ENCODE data around the gene SMPD3.

SMPD3 gene

DNA sequence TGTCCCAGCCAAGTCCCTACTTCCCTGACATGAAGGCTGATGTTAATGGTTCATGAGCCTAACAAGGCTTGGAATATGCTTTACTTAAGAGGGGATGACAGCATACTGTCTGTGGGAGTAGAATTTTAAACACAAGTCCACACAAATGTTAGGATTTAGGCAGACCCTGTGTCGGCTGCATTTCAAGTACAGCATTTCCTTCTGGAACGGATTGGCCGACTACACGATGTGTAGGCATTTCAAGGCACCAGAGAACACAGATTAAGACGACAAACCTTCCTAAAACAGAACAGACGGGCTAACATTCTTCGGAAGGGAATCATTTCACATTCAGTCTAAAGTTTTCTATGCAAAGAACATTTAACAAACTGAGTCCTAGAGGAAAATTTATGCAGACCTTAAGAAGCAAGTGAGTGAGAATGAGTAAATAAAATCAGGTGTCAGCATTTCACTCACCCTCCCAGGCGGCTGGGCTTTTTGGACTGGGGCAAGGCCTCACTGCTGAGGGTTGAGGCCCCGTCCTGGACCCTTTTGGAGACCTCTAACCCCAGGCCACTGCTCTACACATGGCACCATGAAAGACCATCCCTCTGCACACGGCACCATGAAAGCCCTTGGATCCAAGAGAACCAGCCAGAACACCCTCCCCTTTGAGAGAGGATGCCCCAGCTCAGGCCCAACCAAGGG, 67.5 kb downstream of the SMPD3 start:
- no peak for DNase-seq

DNA sequence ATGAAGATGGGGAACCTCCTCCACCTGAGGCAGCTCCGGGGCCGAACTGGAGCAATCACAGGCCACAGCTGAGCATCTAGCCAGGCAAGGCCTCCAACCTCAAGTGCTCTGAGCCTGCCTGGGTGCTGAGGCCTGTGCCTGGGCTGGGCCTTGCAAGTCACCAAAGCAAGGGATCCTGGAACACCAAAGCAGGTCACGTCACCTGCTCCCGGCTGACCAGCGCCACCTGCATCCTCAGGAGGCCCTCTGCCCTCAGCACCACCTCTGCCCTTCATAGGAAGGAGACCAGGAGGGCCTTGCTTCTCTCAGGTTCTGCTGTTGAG, 68.0 kb downstream of the SMPD3 start:
- no peak for DNase-seq

DNA sequence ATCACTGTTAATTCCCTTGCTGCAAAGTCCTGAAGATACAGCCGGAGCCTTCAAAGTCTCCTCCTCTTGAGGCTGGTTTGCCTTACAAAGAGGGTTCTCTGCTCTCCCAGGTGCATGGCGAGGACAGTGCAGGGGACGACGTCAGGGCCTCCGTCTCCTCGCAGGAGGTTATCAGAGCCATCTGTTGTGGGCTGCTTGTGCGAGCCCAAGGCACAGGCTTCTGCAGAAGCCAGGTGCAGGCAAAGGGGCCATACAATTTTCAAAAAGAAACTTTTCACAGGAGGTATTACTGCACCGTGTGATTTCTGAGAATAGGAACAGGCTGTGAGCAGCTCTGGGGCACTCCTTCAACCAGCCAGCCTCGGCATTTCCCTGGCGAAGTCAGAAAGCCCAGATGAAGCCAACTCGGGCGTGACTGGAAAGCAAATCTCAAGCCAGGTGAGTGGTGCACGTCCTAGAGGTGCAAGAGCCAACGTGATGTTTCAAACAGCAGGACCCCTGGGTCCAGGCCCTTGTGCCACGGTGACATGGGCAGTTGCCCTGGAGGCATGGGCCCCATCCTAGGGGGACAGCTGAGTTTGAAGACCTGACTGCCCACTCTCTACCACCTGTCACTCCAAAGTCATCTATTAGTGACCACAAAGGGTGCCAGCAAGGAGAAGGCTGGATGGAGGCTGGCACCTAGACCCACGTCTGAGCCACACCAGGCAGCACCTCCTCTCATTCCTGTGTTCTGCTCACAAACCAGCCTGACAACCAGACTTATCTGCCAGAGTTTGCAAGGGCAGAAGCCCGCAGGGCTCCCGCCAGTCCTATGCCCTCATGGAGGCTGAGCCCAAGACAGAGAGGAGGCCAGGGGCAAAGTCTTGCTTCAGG, 68.6 kb downstream of the SMPD3 start:
- peak in 1 of 5 experiments; percentile 94 for DNase-seq

DNA sequence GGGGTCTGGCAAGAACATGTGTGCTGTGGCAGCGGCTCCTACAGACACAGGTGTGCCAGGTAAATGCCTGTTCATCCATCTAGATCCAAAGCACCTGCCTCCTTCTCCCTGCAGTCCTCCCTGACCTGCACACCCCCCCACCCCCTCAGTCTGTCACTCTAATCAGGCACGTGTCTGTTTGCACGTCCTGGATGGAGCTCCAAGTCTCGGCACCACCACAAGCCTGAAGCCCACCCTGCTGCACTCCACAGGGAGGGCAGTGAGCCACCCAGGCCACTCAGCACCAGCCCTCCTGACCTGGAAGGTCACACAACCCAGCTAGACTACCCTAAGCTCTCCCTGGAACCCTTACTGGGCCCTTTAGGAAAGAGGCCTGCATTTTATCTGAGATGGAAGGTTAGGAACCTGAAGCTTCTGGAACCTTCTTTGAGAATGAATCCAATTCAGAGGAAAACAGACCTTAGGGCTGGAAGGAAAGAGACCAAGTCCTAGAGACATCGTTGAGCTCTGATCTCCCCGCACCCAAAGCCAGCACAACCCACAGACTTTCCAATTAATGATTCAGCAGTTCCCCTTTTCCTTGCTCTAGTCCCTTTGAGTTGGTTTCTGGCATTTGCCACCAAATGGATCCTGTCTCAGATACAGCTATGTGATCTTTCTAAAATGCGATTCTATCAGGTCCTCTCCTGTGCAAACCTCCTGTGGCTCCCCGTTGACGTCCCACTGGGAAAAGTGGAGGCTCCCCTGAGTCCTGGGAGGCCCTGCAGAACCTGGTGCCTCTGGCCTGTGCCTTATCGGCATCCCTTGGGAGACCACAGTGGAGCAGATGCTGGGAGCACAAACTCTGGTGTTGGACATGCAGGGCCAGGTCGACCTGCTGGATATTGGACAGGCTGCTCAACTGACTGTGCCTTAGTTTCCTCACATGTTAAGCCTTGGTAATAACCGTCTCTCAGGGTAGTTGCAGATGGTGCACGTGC, 69.6 kb downstream of the SMPD3 start:
- DNase-seq: no peak

DNA sequence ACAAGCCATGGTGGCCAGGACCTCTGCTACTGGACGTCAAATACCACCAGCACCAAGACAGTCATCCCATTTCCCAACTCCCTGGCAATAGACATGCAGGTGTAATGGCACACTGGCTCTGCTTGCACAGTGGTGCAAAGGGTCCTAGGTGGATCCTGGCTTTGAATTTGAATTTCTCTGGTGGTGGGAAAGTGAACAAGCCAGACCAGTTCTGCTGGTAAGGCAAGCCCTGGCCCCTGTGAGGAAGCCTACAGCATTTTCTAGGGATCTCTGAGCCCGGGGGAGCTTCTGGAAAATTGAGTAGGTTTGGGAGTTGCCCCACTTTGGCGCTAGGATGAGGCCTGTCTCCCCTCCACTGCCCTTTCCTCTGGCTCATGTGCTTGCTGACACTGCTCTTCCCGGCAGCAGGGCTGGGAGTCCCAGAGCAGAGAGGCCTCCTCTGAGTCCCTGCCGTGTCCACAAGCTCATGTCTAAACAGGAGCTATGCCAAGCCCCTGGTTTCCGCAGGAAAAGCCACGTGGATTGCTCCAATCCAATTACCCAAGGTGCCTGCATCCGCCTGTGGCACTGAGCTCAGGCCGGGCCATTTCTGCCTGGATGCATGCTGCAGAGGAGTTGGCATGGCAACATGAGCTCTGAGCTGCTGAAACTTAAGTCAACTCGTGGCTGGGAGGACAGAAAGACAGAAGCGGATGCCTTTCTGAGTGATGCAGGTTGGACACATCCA, 70.5 kb downstream of the SMPD3 start:
- no peak for DNase-seq

DNA sequence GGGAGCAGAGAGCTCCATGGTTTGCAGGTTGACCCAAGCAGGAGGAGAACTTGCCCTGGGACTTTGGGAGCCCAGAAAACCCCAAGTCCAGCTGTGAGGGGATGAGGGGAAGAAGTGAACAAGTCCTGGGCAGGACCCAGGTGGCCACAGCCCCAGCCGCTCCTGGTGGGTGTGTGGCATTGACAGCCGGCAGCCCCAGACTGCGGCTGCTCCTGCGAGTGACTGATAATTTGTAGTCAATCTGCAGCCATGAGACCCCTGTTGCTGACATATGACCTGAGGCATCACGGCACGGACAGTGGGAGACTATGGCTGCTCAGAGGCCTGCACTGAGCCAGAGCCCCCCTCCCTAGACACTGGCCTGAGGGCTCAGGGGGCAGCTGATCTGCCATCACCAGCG, 71.1 kb downstream of the SMPD3 start:
- no peak for DNase-seq

DNA sequence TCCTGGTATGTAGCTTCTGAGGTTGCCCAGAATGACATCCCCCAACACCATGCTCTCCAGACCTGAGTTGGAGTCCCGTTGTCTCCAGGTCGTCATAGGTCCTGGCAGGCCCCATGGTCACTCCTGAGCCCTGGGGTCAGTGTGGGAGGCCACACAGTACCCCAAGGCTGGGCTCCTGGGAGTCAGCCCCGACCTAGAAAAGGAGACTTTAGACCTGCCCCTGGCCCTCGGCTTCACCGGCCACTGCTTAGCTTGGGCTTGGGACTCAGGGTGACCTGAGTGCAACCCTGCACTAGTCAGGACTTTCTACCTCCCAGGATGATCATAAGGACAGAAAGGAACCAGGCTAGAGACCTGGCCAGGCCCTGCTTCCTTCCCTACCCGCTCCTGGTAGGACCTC, 71.7 kb downstream of the SMPD3 start:
- no peak for DNase-seq

DNA sequence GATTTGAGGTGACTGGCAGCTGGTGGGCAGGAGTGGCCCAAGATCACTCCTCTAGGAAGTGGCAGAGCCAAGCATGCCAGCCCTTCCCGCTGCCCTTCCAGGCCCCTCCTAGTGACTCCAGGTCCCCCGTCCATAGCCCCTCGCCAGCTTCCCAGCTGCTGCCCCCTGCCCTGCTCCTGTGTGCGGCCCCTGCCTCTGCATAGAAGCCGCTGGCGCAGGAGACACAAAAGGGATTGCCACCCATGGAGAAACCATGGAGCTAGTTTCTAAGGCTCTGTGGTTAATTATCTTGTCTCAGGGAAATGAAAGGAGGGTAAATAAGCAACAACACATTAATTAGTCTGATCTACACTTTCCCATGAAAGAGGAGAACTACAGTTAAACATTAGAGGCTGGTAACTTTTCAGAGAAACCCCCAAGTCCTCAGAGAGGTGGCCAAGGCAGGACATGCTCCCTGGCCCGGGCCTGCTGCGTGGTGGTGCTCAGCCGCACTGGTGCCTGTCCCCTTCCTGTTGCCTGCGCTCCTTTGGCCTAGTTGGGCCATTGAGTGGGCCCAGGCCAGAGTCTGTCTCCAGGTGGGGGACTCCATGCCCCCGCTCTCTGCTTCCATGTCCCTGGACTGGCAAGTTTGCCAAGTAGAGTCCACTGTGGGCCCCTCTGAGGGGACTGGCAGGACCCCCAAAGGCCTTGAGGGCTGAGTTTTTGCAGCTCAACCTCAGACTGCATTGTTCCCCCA, 72.3 kb downstream of the SMPD3 start:
- no peak for DNase-seq

DNA sequence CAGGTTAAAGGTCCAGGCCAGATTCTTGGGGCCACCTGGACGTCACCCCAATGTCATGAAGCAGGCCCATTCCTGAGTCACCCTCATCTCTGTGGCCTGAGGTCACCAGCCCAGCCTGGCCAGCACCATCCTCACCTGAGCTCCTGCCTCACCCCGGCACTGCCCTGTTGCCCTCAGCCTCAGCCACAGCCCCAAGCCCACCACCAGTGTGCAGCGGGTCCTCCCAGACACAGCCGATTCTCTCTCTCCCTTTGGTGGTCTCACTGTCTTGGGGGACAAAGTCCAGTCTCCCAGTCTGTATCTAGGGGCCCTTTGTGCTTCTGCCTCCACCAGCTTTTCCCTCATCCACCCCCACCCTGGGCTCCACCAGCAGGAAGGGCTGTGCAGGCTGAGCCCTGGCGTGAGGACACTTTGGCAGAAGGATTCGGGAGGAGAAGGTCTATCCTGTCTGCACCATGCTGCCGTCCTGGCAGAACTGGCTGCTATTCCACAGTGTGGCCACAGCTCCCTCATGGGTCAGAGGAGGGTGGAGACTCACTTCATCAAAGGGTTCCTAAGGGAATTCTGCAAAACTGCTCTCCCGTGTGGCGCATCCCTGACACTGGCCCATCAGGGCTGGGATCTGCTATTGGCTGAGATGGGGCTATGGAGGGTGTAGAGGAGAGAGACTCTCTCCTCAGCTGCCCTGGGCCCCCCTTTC, 73.2 kb downstream of the SMPD3 start:
- no peak for DNase-seq

DNA sequence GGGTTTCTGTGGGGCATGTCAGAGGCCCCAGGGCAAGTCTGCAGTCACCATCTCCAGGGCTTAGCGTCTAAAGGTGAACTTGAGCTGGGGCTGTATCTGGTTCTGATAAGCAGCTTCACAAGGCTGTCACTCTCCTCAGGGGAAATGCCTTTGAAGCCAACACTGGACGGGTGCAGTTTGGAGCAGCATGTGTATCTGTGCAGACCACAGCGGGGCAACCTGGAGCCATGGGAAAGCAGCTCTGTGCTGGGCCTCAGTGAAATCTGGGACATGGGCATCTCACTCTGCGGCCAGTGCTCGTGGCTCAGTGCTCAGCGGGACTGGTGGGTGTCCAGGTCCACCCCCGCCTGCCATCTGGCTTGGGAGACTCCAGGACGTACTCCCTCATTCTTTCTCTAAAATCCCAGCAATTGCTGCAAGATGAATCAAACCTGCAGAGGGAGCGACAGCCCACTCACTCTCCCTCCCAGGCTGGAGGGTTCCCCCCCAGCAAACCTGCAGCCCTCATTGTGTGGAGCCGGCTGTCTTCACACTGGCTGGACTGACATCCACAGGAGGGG, 74.0 kb downstream of the SMPD3 start:
- no peak for DNase-seq

DNA sequence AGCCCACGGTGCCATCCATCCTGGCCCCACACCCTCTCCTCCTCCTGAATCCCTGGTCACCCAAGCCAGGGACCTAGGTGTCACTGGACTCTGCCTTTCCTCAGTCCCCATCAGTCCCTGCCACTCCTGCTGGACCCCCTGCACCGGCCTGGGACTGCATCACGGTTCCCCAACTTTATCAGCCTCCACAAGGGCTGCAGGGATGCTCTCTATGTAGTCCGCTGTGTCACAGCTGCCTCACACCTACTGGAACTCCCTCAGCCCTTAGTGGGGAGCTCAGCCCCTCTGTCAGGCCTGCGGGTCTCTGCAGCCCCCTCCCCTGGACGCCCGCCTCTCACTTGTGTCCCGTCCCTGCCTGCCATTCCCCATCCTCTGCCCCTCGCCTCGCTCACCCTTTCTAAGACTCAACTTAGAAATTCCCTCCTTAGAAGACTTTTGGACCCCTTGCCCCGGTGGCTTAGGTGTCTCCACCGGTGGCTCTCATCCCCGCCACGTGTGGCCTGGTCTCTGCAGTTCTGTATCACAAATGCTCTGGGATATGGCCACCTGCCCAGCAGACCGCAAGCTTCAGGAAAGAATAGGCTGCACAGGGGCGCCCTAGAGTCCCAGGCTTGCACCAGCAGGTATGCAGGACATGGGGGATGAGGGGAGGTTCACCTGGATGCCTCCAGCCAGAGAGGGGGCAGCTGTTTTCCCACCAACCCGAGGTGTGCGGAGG, 74.6 kb downstream of the SMPD3 start:
- DNase-seq: no peak

DNA sequence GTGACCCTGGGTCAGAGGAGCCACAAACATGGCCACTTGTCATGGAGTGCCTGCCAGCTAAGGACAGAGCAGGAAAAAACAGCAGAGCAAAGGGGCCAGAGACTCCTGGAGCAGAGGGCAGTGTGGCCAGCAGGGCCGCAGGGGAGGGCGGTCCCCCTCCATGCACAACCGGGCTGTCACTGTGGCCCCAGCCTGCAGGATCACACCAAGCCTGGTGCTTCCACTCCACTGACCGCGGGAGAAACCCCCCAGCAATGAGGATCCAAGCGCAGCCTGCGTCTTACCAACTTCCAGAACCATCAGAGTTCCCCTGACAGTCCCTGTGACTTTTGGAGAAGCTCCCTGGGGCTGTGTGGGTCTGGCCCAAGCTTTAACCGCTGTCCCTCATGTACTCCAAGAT, 75.5 kb downstream of the SMPD3 start:
- DNase-seq: no peak

DNA sequence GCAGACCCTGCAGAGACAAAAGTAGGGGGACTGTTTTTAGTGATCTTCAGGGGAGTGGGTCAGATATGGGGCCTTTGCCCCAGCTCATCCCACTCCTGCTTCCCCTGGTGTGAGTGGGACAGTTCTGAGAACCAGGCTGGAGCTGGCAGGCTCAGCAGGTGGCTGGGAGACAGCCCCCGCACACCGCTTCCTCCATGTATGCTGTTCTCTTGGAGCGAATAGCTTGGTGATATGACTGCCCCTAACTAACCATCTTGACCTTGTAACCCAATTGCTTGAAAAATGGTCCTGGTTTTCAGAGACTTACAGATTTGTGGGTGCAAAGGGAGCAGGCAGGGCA, 76.0 kb downstream of the SMPD3 start:
- no peak for DNase-seq

DNA sequence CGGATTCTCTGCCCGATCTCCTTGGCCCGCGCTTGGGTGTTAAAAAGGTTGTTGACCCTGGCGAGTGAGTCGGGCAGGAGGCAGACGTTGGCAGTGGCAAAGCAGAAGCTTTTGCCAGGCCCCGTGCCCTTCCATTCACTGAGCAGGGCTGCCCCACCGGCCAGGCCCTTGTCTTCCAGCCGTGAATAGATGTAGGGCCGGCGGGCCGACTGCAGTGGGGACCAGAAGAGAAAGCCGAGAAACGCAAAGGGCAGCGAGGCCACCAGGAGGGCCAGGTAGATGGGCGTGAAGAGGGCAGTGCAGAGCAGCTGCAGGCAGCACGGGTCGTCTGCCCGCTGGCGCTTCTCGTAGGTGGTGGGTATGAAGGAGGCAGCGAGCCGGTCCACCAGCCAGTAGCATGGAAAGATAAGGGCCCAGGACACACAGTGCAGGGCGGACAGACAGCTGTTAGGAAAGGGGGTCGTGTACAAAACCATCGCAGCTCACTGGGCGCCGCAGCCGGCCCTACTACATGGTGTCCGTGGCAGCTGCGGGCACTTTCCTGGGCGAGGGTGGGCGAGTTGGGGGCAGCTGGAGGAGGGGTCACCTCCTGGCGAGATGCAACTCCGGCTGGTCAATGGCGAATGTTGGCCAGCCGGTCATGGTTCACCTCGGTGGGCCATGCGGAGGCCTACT, 76.5 kb downstream of the SMPD3 start:
- DNase-seq: no peak

DNA sequence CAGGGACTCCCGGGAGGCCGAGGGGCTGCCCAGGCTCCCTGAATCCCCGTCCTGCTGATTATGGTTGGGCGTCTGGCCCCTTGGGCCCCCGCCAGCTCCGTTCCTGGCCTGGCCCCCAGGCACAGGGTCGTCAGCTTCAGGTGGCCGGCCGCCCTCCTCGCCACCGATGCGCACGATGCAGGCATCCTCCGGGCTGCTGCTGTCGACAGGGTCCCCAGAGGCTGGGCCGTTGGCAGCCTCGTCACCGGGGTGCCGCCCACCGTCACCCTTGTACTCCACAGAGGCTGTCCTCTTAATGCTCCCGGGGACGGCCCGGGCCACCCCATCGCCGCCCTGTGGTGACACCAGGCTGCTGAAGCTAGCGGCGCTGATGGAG, 77.0 kb downstream of the SMPD3 start:
- DNase-seq: no peak

DNA sequence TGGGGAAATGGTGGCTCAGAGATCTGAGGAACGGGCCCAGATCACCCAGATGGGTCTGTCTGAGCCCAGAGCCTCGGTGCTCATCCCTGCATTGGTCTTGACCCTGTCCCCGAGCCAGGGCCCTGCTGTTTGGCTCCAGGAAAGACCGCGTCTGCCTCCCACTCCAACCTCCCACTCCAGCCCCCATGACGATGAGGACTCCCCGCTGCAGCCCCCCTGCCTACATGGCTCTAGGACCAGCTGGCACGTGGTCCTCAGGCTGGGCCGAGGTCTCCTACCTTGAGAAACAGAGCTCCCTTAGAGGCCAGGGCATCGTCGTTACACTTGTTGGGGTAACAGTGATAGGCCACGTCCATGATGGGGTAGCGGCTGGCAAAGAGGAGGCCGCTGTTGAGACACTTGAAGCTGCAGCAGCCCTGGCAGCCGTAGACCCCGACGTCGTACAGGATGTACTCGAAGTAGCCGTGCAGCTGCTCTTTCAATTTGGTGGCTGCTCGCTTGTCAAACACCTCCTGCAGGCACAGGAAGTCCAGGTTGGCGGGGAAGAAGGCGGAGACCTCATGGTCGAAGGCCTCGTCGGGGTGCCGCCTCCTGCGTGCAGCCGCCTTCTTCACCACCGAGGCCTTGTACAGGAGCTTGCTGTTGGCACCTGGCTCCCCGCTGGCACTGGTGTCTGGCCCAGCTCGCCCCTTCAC, 77.6 kb downstream of the SMPD3 start:
- DNase-seq: peak in 2 of 5 experiments; percentile 42 to 46

DNA sequence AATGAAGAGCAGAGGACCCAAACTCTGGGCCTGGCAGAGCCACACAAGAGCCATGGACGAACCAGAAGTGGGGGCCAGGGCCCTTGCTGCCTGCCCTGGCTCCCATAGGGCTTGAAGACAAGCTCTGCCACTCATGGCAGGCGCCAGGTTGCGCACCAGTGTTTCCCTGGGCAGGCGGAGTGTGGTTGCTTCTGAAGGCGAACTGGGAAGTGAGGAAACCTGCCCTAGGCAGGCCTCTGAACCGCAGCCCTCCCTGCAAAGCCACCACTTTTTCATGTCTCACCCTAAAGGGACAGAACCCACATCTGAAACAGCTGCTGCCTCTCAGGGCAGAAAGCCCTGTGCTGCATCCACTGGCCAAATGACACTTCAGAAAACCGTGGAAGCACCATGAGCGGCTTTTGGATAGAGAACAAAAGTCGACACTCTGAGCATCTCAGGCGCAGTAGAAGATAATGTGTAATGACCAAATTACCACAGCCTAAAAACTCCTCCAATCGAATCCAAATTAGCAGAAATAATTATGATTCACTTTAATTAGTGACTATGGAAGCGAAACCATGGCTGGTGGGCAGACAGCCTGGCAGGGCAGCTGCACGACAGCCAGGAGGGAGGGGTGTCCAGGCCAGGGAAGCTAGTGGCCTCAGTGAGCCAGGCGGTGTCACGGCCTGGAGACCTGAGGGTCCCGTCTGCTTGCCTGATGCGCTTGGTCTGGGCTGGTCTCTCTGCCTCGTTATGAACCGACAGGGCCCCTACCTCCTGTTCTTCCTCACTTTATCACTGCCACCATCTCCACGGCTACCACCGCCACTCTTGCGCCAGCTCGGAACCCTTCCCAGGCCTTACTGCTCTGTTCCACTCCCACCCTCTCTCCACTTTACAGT, 78.4 kb downstream of the SMPD3 start:
- peak in 2 of 5 experiments; percentile 31 to 54 for DNase-seq

DNA sequence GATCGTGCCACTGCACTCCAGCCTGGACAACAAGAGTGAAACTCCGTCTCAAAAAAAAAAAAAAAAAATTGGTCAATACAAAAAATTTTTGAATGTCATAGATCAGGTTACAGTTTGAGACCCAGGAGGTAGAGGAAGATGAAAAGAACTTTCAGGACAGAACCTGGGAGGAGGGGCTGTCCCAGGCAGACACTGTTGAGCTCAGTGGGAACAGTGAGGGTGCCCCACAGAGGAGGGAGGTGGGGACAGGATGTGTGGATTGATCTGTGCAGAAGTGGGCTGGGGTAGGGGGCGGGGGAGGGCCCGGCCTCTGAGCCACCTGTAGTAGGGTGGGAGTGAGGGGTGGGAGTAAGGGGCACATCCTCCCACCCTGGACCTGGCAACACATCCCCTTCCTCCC, 79.1 kb downstream of the SMPD3 start:
- DNase-seq: no peak

Measured in T-helper 2 cell (primary cell).